Prostate gland (tissue), 2 donors: ENCODE data around the gene FLVCR2. TPM values are rescaled to one million over a fixed set of nuclear protein-coding genes. Genes with fewer than 3 reads are reported as not detected.

Experiments used
- DNase-seq: peaks from one replicate; pipeline ENCODE4 v3.0.0-alpha.2; 2019; ENCODE audit warnings: low spot score
- H3K27ac ChIP-seq, 2 donors: fragments of 200-600 bp; sonication (generic); 2 replicates each; pipeline ENCODE4 v1.5.1; 2017 to 2019
- H3K27me3 ChIP-seq: fragments of 200-600 bp; sonication (generic); replicated peaks from 2 replicates; pipeline ENCODE4 v1.5.1; 2019; ENCODE audit not compliant: insufficient read depth
- H3K36me3 ChIP-seq, 2 donors: fragments of 200-600 bp; sonication (generic); 1 replicate in 1 of 2; 2 replicates in 1 of 2; pipeline versions ENCODE4 v1.5.1 to v1.8.1; 2017 to 2019
- H3K4me1 ChIP-seq: fragments of 200-600 bp; sonication (generic); replicated peaks from 2 replicates; pipeline ENCODE4 v1.5.1; 2019
- H3K4me3 ChIP-seq, 2 donors: fragments of 200-600 bp; sonication (generic); 2 replicates each; pipeline ENCODE4 v1.5.1; 2017 to 2019
- H3K9me3 ChIP-seq: fragments of 200-600 bp; sonication (generic); 2 replicates; pipeline ENCODE4 v1.5.1; 2017
- POLR2A ChIP-seq: fragments of 450-650 bp; IDR thresholded peaks from one replicate; pipeline ENCODE4 v1.6.1; 2016; ENCODE audit warnings: antibody characterized with exemption, mild to moderate bottlenecking
- POLR2AphosphoS5 ChIP-seq: sonication (generic); formaldehyde crosslinking; IDR thresholded peaks from one replicate; pipeline ENCODE4 v1.6.1; 2017; ENCODE audit warnings: antibody characterized with exemption
- WGBS: methylation state at CpG from one replicate; pipeline ENCODE4 v1.1.5; 2018; 5-methylcytosine and 5-hydroxymethylcytosine counted together
- intact Hi-C: fragments of 100-400 bp; cut with DNase I; formaldehyde crosslinking; loops from one replicate; pipeline ENCODE4 v1.14.2; 2022
- total RNA-seq, 2 donors: library from RNA; depleted of rRNA; stranded (reverse); fragments of >200 nt; gene quantifications; one replicate each; pipeline ENCODE4 v1.1.0, GENCODE V29; 2016
- TF ChIP-seq, protein P1 (sequence below), 4 experiments: fragments of 200-600 bp in 2 of 4; fragments of 450-650 bp in 2 of 4; sonication (generic) in 2 of 4; IDR thresholded peaks; 1 replicate in 3 of 4; 2 replicates in 1 of 4; pipeline ENCODE4 v1.5.1; 2016 to 2019; ENCODE audit warnings: antibody characterized with exemption in 4 of 4, mild to moderate bottlenecking in 2 of 4, moderate library complexity in 2 of 4

The FLVCR2 gene
- total RNA-seq, 2 donors from 2014 or later: 3.1 to 22.2 TPM

DNA sequence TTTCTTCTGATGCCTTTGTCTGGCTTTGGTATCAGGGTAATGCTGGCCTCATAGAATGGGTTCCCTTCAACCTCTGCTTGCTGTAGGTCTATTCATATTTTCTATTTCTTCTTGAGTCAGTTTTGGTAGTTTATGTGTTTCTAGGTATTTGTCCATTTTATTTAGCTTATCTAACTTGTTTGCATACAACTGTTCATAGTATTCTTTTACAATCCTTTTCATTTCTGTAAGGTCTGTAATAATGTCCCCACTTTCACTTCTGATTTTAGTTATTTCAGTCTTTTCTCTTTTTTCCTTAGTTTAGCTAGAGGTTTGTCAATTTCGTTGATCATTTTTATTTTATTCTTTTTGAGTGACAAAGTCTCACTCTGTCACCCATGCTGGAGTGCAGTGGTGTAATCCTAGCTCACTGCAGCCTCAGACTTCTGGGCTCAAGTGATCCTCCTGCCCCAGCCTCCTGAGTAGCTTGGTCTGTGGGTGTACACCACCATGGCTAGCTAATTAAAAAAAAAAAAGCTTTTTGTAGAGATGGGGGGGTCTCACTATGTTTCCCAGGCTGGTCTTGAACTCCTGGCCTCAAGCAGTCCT lies 94.3 kb downstream of the FLVCR2 start:
- no peaks in the 10 kb centered on the region for H3K27me3 ChIP-seq
- H3K9me3 ChIP-seq: no peaks in the 10 kb centered on the region
- TF ChIP-seq, protein P1, sequence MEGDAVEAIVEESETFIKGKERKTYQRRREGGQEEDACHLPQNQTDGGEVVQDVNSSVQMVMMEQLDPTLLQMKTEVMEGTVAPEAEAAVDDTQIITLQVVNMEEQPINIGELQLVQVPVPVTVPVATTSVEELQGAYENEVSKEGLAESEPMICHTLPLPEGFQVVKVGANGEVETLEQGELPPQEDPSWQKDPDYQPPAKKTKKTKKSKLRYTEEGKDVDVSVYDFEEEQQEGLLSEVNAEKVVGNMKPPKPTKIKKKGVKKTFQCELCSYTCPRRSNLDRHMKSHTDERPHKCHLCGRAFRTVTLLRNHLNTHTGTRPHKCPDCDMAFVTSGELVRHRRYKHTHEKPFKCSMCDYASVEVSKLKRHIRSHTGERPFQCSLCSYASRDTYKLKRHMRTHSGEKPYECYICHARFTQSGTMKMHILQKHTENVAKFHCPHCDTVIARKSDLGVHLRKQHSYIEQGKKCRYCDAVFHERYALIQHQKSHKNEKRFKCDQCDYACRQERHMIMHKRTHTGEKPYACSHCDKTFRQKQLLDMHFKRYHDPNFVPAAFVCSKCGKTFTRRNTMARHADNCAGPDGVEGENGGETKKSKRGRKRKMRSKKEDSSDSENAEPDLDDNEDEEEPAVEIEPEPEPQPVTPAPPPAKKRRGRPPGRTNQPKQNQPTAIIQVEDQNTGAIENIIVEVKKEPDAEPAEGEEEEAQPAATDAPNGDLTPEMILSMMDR (IDR thresholded peaks at IDR 0.05): no peak
- TF ChIP-seq POLR2AphosphoS5 (no peak), POLR2A (no peak)
- whole genome bisulfite sequencing: 100% methylated on average over 1 of the region's 1 CpG
- H3K36me3 ChIP-seq: no peaks in the 10 kb centered on the region
- H3K27ac ChIP-seq: no peak overlapping the region
- no peak overlapping the region for H3K4me3 ChIP-seq
- DNase-seq: no peak
- intact Hi-C loops: no loop called here
- H3K4me1 ChIP-seq: no peaks in the 10 kb centered on the region

DNA sequence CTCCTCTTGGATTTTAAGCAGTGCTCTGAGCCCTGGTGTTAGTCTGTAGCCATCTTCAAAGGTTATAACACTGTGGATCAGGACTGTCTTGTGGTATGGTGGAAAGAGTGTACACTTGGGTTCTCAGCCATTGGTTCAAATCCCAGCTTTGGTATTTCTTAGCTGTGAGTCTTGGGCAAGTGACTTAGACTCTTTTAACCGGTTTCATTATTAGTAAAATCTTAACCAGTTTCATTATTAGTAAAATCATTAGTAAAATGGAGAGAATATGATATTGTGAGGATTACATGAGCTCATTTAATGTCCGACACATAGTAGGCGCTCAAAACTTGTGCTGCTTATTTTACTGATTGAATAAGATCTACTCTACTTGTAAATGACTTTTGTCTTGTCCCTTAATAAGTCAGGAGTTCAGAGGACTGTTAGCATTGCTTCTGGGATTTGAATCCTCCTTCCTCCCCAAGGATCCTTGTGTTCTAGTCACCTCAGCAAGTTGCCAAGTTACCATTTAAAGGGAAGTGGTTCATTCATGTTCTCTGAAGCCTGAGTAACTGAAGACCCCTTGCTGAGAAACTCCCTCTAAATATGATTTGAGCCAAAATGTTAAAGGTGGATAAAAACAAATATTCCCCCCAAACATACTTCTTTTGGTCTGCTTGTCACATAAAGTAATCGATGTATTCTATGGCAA lies 95.1 kb downstream of the FLVCR2 start:
- Histone ChIP-seq H3K9me3 (no peaks in the 10 kb centered on the region), H3K36me3 (no peaks in the 10 kb centered on the region), H3K4me3 (no peak overlapping the region), H3K27me3 (no peaks in the 10 kb centered on the region), H3K27ac (no peak overlapping the region), H3K4me1 (no peaks in the 10 kb centered on the region)
- WGBS: 96% methylated on average over 4 of the region's 4 CpGs
- TF ChIP-seq, protein P1 (IDR thresholded peaks at IDR 0.05): no peak
- intact Hi-C loops: no loop called here
- no peak for DNase-seq

DNA sequence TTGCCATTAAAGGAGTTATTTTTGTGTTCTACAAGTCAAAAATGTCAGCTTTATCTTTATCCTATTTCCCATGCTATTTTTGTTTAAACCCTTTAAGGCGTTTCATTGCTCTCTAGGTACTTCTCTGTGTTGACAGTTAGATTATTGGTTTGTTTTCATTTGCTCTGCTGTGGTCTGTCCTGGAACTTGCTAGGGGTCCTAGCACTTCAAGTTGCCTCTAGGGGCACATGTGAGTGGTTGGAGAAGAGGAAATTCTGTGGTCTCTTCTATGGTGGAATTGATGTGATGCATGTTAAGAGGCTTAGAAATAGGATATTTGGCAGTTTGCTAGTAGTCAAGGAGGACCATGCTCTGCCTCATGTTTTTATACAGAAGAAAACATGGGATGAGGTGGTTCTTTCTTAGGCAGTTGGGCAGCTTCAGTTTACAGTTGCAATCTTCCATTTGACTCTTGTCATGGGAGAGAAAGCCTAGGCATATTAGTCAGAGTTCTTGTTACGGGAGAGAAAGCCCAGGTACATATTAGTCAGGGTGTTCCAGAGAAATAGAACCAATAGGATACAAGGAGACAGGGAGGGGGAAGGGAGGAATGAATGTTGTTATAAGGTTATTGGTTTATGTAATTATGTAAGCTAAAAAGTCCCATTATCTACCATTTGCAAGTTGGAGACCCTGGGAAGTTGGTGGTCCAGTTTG lies 97.0 kb downstream of the FLVCR2 start:
- Histone ChIP-seq H3K36me3 (no peaks in the 10 kb centered on the region), H3K27me3 (no peaks in the 10 kb centered on the region), H3K4me3 (no peak overlapping the region), H3K9me3 (no peaks in the 10 kb centered on the region), H3K4me1 (no peaks in the 10 kb centered on the region), H3K27ac (no peak overlapping the region)
- intact Hi-C loops: no loop called here
- no peak for TF ChIP-seq POLR2AphosphoS5
- TF ChIP-seq, protein P1 (IDR thresholded peaks at IDR 0.05): no peak
- DNase-seq: no peak
- WGBS: 80% methylated on average over 2 of the region's 2 CpGs

DNA sequence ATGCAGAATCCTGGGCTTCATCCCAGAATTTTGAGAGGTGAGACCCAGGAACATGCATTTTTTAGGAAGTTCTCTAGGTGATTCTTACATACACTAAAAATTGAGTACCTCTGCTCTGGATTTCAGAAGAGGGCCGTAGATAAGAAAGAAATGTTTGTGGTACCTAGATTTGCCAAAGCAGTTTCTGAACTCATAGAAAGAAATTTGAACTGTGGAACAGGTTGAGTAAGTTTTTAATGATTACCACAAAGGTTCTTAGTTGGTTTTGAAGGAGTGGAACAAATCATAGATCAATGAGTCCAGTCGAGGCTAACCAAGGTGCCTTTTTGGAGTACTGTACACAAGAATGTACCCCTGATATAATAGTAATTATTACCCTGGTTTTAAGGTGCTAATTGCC lies 107.5 kb downstream of the FLVCR2 start:
- intact Hi-C loops: no loop called here
- Histone ChIP-seq H3K4me3 (no peak overlapping the region), H3K27ac (no peak overlapping the region), H3K4me1 (no peaks in the 10 kb centered on the region), H3K9me3 (no peaks in the 10 kb centered on the region), H3K27me3 (no peaks in the 10 kb centered on the region), H3K36me3 (no peaks in the 10 kb centered on the region)
- no peak for TF ChIP-seq POLR2AphosphoS5
- TF ChIP-seq, protein P1 (IDR thresholded peaks at IDR 0.05): no peak
- WGBS: 66% methylated on average over 2 of the region's 2 CpGs
- no peak for DNase-seq

DNA sequence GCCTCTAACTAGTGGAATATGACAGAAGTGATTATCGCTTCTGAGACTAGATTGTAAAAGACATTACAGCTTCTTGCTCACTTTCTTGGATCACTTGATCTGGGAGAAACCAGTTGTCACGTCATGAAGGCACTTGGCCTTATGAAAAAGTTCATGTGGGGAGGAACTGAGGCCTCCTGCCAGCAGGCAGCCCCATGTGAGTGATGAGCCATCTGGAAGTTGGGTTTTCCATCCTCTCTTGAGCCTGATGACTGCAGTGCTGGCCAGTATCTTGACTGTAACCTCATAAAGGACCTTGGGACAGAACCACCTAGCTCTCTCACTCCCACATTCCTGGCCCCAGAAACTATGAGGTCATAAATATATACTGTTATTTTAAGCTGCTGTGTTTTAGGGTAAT lies 110.6 kb downstream of the FLVCR2 start:
- DNase-seq: no peak
- Histone ChIP-seq H3K9me3 (no peaks in the 10 kb centered on the region), H3K27me3 (no peaks in the 10 kb centered on the region), H3K4me3 (no peak overlapping the region), H3K36me3 (no peaks in the 10 kb centered on the region), H3K4me1 (no peaks in the 10 kb centered on the region), H3K27ac (no peak overlapping the region)
- WGBS: 87% methylated on average over 2 of the region's 2 CpGs
- intact Hi-C loops: no loop called here
- TF ChIP-seq, protein P1 (IDR thresholded peaks at IDR 0.05): no peak
- TF ChIP-seq POLR2AphosphoS5 (no peak), POLR2A (no peak)
